GM04504 (cell line): ENCODE measurements around the gene NISCH.

Experiments used
- DNase-seq: peaks from one replicate; pipeline ENCODE4 v3.0.0-alpha.2; 2012; ENCODE audit warnings: low read depth

Gene NISCH

DNA sequence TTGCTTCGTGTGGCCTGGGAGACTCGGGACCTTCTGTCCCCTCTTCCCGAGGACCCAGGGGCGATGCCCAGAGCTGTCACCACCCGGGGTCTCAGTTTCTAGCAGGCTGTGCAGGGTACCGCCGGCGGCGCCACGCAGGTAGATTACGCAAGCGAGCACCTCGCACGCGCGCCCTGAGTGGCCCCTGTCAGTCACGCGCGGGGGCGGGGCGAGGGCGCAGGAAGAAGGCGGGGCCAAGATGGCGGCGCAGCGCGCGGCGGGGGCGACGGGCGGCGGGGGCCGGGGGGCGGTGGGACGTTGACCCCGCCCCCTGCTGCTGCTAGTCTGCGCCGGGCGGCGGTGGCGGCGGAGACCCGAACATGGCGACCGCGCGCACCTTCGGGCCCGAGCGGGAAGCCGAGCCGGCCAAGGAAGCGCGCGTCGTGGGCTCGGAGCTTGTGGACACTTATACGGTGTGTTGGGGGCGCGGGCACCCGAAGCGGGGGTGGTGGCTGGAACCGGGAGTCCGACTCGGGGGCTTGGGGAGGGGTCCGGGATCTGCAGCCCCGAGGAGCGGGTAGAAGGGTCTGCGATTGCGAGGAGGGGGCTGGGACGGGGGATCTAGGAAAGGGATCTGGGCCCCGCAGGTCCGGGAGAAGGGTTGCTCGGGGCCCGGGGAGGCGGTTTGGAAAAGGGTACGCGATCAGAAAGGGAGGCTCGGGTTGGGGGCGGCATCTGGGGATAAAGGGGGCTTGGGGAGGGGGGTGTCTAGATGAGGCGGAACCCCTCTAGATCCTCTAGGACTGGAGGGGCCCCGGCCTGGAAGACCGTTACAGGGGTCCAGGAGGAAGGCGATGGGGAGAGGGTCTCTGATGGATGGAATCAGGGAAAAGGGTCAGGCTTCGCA lies at the start of gene NISCH:
TSS of gene NISCH (plus strand) at position 322 of the 886 bp plus-strand sequence. CDS start at position 360, 38 bp downstream.
- peak; percentile 49 for DNase-seq

DNA sequence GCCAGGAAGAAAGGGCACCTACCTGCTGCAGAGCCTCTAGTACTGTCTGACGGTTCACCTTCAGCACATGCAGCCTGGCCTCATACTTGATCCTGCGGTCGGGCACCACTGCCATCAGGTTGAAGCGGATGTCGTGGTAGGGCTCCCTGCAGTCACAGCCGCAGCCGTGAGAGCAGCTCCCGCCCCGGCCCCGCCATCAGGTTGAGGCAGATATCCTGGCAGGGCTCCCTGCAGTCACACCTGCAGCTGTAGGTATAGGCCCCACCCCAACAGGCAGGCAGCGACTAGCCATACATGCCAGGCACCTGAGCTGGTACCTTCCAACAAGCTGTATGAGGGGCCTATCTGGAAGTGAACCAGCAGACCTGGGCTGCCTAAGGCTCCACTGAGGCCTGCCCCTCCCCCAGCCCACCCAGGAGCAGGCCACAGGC lies 49.2 kb upstream of the NISCH start:
- no peak for DNase-seq

GRCh38 chr3:52406791-52407510 lies 48.5 kb upstream of the NISCH start:
- no peak for DNase-seq

DNA sequence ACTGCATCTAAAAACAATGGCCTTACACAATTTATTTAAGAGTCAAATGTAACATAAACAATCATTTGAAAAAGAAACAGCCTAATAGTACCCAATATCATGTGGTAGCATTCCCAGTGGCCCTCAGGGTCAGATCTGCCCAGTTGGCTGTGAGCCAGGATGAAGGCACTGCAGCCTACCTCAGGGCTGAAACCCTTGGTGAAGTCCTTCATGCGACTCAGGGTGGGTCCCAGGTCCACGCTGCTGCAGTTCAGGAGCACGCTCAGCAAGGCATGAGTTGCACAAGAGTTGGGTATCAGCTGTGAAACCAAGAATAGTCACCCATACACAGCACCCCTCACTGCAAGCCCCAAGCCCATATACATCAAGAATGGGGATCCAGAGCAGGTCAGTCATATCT lies 47.6 kb upstream of the NISCH start:
- DNase-seq, result no peak

DNA sequence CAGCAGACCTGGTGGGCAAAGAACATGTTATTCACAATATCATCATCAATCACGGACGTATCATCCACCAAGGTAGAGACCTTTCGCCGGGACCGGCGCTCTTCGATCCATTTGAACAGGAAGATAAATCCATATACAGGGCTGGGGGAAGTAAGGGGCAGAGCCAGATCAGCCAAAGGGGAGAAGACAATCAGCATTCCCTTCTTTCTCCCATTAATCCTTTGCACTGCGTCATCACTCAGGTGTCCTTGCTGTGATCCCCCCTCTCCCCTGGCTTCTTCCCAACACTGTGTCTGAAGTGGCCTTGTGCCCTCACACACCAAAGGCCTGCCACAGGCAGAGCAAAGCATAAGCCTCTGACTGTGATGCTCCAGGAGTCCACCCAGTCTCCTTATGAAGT lies 46.9 kb upstream of the NISCH start:
- no peak for DNase-seq

DNA sequence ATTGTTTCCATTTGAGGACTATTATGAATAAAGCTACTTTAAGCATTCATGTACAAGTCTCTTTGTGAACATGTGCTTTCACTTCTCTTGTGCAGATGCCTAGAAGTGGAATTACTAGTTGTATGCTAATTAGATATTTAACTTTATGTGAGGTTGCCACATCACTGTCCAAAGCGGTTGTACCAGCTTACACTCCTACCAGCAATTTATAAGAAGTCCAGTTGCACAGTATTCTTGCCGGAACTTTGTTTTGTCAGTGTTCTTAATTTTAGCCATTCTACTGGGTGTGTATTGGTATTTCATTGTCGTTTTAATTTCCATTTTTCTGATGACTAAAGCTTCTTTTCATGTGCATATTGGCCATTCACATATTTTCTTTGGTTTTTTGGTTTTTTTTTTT lies 39.6 kb upstream of the NISCH start:
- no peak for DNase-seq

DNA sequence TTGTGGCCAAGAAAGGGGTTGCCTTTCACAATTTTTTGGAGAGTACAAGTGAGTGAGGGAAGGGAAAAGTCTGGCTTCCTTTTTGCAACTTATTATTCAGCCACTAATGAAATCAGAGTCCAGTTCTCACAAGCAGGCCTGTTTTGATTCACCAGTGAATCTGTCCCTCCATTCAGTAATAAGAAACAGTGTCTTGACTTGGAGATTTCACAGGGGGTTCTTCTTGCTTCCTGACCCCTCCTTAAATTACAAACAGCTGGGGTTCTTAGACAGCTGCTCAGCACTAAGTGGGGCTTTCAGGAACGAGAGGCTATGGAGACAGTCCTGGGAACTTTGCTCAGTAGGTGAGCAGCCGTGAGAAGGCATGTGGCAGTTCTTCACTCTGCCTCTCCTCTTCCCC lies 35.0 kb upstream of the NISCH start:
- DNase-seq, result no peak

DNA sequence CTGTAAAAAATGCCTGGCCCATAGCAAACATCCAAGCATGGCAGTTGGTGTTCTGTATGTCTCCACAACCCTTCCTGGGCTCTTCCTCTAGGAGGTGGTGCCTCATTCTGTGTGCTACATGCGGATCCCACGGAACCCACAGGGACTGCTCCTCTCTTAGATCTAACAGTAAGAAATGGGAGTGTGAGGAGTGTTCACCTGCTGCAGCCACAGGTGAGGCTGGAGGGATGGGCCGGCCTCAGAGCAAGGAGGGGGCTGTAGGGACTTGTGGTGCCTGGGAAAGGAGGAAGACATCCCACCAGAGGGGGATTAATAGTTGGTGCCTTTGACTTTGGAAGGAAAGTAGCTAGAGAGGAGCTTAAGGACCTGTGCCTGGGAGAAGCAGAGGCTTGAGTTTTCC lies 32.7 kb upstream of the NISCH start:
- DNase-seq, result no peak

GRCh38 chr3:52423173-52423572 lies 32.2 kb upstream of the NISCH start:
- DNase-seq, result no peak

- DNase-seq, result peak; percentile 65
Measured at GRCh38 chr3:52428151-52429005, 27.0 kb upstream of the NISCH start.

DNA sequence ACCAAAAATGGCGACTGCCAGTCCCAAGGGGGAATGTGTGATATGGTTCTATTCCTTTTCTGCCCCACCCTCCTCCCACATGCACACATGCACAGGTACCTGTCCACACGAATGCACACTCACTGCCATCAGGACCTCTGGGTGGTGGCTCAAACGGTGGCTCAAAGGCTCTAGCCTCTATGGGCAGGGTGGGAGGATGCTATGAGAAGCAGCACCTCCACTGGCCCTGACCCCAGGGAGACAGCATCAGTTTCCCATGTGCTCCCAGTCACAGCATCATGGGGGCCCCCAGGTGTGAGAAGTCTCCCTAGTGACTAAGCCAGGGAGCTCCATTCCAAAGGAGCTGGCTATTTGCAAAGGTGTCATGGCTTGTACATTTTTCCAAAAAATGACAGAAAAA lies 26.4 kb upstream of the NISCH start:
- DNase-seq, result no peak

GRCh38 chr3:52429779-52430415 lies 25.5 kb upstream of the NISCH start:
- DNase-seq, result no peak

- DNase-seq, result no peak
Measured at GRCh38 chr3:52430416-52430810, 25.0 kb upstream of the NISCH start.

- DNase-seq, result no peak
Measured at GRCh38 chr3:52431459-52432223, 23.8 kb upstream of the NISCH start.

DNA sequence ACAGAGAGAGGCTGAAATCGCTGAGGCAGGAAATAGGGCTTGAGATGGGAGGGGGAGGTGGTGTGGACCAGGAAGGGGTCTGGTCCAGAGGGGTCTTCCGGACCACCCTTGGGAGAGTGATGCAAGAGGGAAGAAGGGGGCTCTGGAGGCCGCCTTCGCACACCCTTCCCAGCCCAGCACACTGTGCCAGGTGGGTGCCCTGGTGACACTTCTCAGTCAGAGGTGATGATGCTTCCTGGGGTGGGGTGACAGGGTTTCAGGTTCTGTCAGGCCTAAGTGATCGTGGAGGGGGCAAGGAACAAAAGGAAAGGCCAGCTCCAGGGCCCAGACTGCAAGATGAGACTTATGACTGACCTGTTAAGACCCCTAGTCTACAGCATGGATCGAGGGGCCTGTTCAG lies 23.2 kb upstream of the NISCH start:
- DNase-seq, result no peak

DNA sequence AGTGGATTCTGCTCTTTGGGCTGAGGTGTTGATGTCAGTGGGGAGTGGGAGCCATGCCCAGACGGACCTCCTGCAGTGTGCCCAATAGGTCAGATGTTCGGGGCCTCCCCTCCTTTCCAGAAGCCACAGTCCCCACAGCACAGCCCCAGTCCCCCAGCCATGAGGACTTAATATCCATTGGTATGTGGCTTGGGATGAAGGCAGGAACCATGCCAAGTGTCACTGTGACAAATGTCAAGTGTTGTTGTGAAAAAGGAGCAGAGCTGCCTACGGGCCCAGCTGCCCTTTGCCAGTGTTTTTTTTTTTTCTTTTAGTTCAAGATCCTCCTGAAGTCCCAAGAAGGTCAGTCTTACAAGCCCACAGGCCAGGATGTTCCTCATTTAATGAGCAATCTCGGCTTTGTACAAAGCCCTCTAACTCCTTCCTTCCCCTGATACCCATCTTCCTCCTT lies 22.7 kb upstream of the NISCH start:
- no peak for DNase-seq

DNA sequence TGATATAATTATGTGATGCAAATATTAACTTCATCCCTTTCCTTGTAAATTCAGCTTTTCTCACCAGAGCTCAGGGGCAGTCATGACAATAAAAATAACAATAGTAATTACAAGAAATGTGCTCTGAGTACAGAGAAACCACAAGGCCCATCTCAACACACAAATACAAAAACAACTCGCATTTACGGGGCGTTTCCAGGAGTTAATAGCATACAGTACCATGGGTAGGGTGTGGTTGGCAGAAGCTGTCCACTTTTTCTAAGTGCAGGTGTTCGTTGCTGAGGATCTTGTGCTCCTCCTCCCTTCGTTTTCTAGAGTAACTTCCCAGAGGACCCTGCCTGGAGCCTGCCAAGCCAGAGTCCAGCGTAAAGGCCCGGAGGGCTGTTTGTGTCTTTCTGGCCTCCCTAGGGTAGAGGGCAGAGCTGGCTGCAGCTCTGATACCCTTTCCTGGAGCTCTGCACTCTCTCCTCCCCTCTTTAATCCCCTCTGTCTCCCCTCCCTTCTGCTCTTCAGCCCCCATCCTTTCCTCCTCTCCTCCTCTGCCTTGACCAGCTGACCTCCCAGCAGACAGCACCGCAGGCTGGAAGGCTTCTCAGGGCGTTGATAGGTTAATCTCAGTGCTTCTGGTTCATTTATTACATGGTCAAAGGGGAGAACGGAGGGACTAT lies 21.9 kb upstream of the NISCH start:
- DNase-seq, result no peak

DNA sequence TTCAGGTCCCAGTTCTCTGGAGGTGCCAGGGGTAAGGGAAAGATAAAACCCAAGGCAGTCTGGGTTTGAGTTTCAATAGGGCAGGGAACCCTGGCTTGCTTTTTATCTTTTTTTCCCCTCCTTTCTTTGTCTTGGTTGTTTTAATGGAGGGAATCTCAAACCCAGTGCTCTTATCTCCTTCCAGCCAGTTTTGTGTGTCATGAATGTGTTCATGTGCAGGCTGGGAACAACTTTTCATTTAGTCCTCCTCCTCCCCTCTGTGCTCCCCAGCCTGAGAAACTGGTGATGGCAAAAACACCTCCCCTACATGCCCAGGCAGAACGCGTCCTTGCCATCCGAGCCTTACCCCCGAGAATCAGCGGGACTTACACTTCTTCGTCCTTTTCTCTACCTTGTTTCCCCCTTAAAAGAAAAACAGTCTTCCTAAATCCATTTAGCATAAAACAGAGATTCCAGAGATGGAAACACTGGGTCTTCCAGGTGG lies 21.4 kb upstream of the NISCH start:
- no peak for DNase-seq

GRCh38 chr3:52434491-52435115 lies 20.8 kb upstream of the NISCH start:
- no peak for DNase-seq
